Activated B cell treated with CpG ODN at 0.5 μM for 24 hours (primary cell): ENCODE results near the gene GTF3C1. TPM values are rescaled to one million over a fixed set of nuclear protein-coding genes. Genes with fewer than 3 reads are reported as not detected.

Experiments used
- ATAC-seq: fragments of 200-7000 bp; cut with Tn5 transposase; one replicate; pipeline ENCODE4 v1.10.0; 2021; ENCODE audit warnings: low read depth, mild to moderate bottlenecking, moderate library complexity
- CTCF ChIA-PET: fragments of 350-600 bp; sonication (Branson Sonifier 250); formaldehyde crosslinking; loops from one replicate; lab custom pipeline; 2021; ENCODE audit warnings: antibody characterized with exemption; lab: Charles Lee
- POLR2A ChIA-PET: fragments of 350-600 bp; sonication (Branson Sonifier 250); formaldehyde crosslinking; loops from one replicate; lab custom pipeline; 2021; ENCODE audit warnings: antibody characterized with exemption; lab: Charles Lee
- DNase-seq: peaks from one replicate; pipeline ENCODE4 v3.0.0; 2022
- H3K27ac Mint-ChIP-seq: one replicate; pipeline ENCODE4 v1.8.0; 2020; ENCODE audit warnings: mixed read lengths
- H3K27me3 Mint-ChIP-seq: one replicate; pipeline ENCODE4 v1.8.0; 2021; ENCODE audit warnings: mixed read lengths
- H3K36me3 Mint-ChIP-seq: one replicate; pipeline ENCODE4 v1.8.0; 2021; ENCODE audit warnings: low read depth, mixed read lengths
- H3K4me1 Mint-ChIP-seq: one replicate; pipeline ENCODE4 v1.8.0; 2021; ENCODE audit warnings: mixed read lengths
- H3K4me3 Mint-ChIP-seq: one replicate; pipeline ENCODE4 v1.8.0; 2020; ENCODE audit warnings: mild to moderate bottlenecking, mixed read lengths
- H3K9me3 Mint-ChIP-seq: one replicate; pipeline ENCODE4 v1.8.0; 2020; ENCODE audit warnings: mixed read lengths
- CTCF ChIP-seq: fragments of 200-600 bp; IDR thresholded peaks from one replicate; pipeline ENCODE4 v1.8.0; 2022; ENCODE audit warnings: antibody characterized with exemption, mild to moderate bottlenecking
- intact Hi-C: fragments of 100-400 bp; cut with micrococcal nuclease; formaldehyde crosslinking; loops from one replicate; pipeline ENCODE4 v1.15.1; 2024
- total RNA-seq: library from RNA; stranded (reverse); gene quantifications from 2 replicates; pipeline ENCODE4 v1.2.3, GENCODE V29; 2022

The GTF3C1 gene
- total RNA-seq, 1 donor from 2014 or later: 52.3 TPM

DNA sequence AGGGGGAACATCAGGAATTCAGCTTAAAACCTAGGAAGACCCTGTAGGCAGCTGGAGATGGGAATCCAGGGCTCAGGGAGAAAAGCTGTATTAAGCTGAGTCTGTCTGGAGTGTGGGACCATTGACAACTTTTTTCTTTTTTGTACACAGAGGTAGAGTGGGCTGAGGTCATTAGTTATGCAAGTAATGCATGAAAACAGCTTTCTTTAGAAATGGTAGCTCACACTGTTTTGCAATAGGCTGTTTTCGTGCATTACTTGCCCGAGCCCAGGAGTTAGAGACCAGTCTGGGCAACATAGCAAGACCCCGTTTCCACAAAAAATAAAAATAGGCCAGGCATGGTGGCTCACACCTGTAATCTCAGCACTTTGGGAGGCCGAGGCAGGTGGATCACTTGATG is 46.7 kb upstream of the GTF3C1 start:
- Mint-ChIP-seq H3K36me3 (peaks cover 16% of the 10 kb centered on the region), H3K4me3 (no peak overlapping the region), H3K9me3 (no peaks in the 10 kb centered on the region), H3K27ac (no peak overlapping the region), H3K4me1 (peaks cover 4% of the 10 kb centered on the region), H3K27me3 (no peaks in the 10 kb centered on the region)
- POLR2A ChIA-PET: no interaction called here
- intact Hi-C loops: no loop called here
- ATAC-seq (no peak), DNase-seq (no peak)
- CTCF ChIA-PET: no interaction called here
- no peak for TF ChIP-seq CTCF

DNA sequence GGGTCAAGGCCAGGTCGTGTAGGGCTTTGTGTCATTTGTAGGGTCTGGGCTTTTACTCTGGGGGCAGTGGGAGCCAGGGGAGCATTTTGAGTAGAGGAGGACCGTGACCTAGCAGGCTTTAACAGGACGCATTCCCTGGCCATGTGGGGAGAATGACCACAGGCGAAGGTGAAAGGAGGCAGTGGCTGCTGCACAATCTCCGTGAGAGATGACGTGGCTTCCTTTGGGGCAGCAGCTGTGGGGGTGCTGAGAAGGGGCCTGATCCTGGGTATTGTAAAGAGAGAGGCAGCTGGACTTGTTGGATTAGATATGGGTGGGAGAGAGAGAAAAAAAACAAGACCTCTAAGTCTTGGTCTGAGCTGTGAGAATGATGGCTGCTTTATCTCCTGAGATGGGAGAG is 46.3 kb upstream of the GTF3C1 start:
- intact Hi-C loops: no loop called here
- no peak for TF ChIP-seq CTCF
- Mint-ChIP-seq H3K36me3 (peaks cover 17% of the 10 kb centered on the region), H3K4me1 (peaks cover 4% of the 10 kb centered on the region), H3K9me3 (no peaks in the 10 kb centered on the region), H3K27me3 (no peaks in the 10 kb centered on the region), H3K4me3 (no peak overlapping the region), H3K27ac (no peak overlapping the region)
- ATAC-seq (no peak), DNase-seq (no peak)
- ChIA-PET POLR2A (no interaction called here), CTCF (no interaction called here)

GRCh38 chr16:27595475-27595874 is 45.8 kb upstream of the GTF3C1 start:
- CTCF ChIA-PET: no interaction called here
- TF ChIP-seq CTCF: no peak
- Mint-ChIP-seq H3K27me3 (no peaks in the 10 kb centered on the region), H3K36me3 (peaks cover 22% of the 10 kb centered on the region), H3K4me3 (no peak overlapping the region), H3K27ac (no peak overlapping the region), H3K4me1 (peaks cover 4% of the 10 kb centered on the region), H3K9me3 (no peaks in the 10 kb centered on the region)
- POLR2A ChIA-PET: no interaction called here
- DNase-seq (no peak), ATAC-seq (no peak)
- intact Hi-C loops: no loop called here

GRCh38 chr16:27591837-27592236 is 42.1 kb upstream of the GTF3C1 start:
- no peak for ATAC-seq
- Mint-ChIP-seq H3K9me3 (no peaks in the 10 kb centered on the region), H3K27me3 (no peaks in the 10 kb centered on the region), H3K4me3 (no peak overlapping the region), H3K36me3 (peaks cover 22% of the 10 kb centered on the region), H3K4me1 (peaks cover 4% of the 10 kb centered on the region), H3K27ac (no peak overlapping the region)
- ChIA-PET CTCF (no interaction called here), POLR2A (no interaction called here)
- DNase-seq: no peak
- intact Hi-C loops: no loop called here
- no peak for TF ChIP-seq CTCF

GRCh38 chr16:27588057-27588456 is 38.3 kb upstream of the GTF3C1 start:
- ChIA-PET CTCF (no interaction called here), POLR2A (no interaction called here)
- TF ChIP-seq CTCF: no peak
- Mint-ChIP-seq H3K27me3 (no peaks in the 10 kb centered on the region), H3K4me3 (no peak overlapping the region), H3K36me3 (peaks cover 35% of the 10 kb centered on the region), H3K9me3 (no peaks in the 10 kb centered on the region), H3K27ac (no peak overlapping the region), H3K4me1 (peaks cover 4% of the 10 kb centered on the region)
- no peak for ATAC-seq
- intact Hi-C loops: no loop called here
- no peak for DNase-seq
